ENCODE measurements around the gene POP4.
A peak's percentile ranks its signal among the peaks of the same experiment; 100 is the strongest.

The POP4 gene

GRCh38 chr19:29662278-29662603, 56.2 kb downstream of the POP4 start:
- no peak for DNase-seq (ENCODE audit: low read depth)

- no peak for DNase-seq (ENCODE audit: low read depth)
Observed at GRCh38 chr19:29662604-29663404, 56.7 kb downstream of the POP4 start.

- DNase-seq (ENCODE audit: low read depth), result no peak
Observed at GRCh38 chr19:29663861-29664752, 58.0 kb downstream of the POP4 start.

GRCh38 chr19:29664753-29665214, 58.7 kb downstream of the POP4 start:
- no peak for DNase-seq (ENCODE audit: low read depth)

- peak; percentile 68 for DNase-seq (ENCODE audit: low read depth)
Observed at GRCh38 chr19:29665215-29665825, 59.2 kb downstream of the POP4 start, which contains the start of gene PLEKHF1. TSS of gene PLEKHF1 (plus strand) at chr19:29665461. CDS start at chr19:29673840, 8,379 bp downstream.

- no peak for DNase-seq (ENCODE audit: low read depth)
Observed at GRCh38 chr19:29665826-29666577, 59.9 kb downstream of the POP4 start.
